Measurements from ENCODE around the gene ADAMTSL2. TPM values are rescaled to one million over a fixed set of nuclear protein-coding genes. Genes with fewer than 3 reads are reported as not detected.
A peak's percentile ranks its signal among the peaks of the same experiment; 100 is the strongest.

ADAMTSL2 gene
- total and polyA plus RNA-seq, 2 of the 13 experiments (the other 11 are each of a cell fraction or from before 2014, with no cell fraction given), result 1.9 to 3.8 TPM

DNA sequence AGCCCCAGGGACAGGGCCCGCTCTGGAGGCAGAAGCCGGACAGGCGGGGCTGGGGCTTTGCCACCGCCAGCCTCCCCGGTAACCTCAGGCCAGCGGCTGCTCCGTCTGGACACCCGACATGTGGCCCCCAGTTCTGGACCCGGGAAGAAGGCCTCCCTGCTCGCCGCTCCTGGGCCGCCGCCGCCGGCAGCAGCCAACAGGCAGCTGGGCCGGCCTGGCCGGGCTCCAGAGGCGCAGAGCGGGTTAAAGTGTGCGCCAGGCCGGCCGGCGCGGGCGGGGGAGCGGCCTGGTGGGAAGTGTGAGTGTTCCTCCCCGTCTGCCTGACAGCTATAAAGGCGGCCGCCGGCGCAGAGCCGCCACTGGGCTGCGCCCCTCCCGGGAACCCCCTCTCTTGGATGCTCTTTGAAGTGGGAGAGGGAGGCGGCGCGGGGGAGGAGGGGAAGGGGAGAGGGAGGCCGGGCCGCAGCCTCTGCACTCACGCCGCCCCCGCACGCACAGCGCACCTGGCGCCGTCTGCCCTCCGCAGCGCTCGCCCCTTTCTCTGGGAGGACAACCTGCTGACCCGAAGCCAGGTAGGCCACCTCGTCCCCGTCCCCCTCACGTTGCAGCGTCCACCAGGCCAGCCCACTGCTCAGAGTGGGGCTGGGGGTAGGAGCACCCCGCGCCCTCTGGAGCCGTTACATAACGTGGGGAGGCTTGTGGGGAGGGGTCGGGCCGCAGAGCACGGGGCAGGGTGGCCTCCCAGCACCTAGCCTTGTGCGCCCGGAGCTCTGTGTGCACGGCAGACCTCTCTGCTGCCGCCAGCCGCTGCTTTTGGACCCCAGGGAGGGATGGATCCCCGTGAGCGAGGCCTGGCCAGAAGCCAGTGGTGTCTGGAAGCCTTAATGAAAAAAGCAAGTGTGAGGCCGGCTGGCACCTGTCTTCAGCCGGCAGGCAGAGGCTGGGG is at the start of gene ADAMTSL2 (continued):
- TF ChIP-seq DNMT3B (CRISPR knock-in tag; conservative IDR thresholded peaks at IDR 0.05) (no peak), SMAD9 (CRISPR knock-in tag; IDR thresholded peaks at IDR 0.05) (no peak), ZNF343 (CRISPR knock-in tag; IDR thresholded peaks at IDR 0.05) (no peak), SMAD3 (CRISPR knock-in tag; IDR thresholded peaks at IDR 0.05) (no peak), ZNF660 (CRISPR knock-in tag; IDR thresholded peaks at IDR 0.05; ENCODE audit: borderline replicate concordance, low read depth) (no peak), HNF4G (IDR thresholded peaks at IDR 0.05; ENCODE audit: borderline replicate concordance, low read depth, low read length) (no peak), HNF4G (CRISPR knock-in tag; IDR thresholded peaks at IDR 0.05; ENCODE audit: borderline replicate concordance, low read depth) (no peak), MAF1 (CRISPR knock-in tag; IDR thresholded peaks at IDR 0.05; ENCODE audit: borderline replicate concordance) (no peak), CHD4 (IDR thresholded peaks at IDR 0.05; ENCODE audit: borderline replicate concordance, low read length) (no peak), POLR2AphosphoS5 (IDR thresholded peaks at IDR 0.05; ENCODE audit: low read depth, low read length) (no peak), GABPB1 (CRISPR knock-in tag; IDR thresholded peaks at IDR 0.05) (0 out of 2 replicates have a peak, but pooled peaks have one; percentile 1), ZNF773 (CRISPR knock-in tag; IDR thresholded peaks at IDR 0.05; ENCODE audit: borderline replicate concordance) (no peak), ZKSCAN5 (CRISPR knock-in tag; IDR thresholded peaks at IDR 0.05) (no peak)
- TF ChIP-seq, protein P1, sequence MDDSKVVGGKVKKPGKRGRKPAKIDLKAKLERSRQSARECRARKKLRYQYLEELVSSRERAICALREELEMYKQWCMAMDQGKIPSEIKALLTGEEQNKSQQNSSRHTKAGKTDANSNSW (CRISPR knock-in tag; IDR thresholded peaks at IDR 0.05; ENCODE audit: borderline replicate concordance), result no peak
- TF ChIP-seq, protein P2, sequence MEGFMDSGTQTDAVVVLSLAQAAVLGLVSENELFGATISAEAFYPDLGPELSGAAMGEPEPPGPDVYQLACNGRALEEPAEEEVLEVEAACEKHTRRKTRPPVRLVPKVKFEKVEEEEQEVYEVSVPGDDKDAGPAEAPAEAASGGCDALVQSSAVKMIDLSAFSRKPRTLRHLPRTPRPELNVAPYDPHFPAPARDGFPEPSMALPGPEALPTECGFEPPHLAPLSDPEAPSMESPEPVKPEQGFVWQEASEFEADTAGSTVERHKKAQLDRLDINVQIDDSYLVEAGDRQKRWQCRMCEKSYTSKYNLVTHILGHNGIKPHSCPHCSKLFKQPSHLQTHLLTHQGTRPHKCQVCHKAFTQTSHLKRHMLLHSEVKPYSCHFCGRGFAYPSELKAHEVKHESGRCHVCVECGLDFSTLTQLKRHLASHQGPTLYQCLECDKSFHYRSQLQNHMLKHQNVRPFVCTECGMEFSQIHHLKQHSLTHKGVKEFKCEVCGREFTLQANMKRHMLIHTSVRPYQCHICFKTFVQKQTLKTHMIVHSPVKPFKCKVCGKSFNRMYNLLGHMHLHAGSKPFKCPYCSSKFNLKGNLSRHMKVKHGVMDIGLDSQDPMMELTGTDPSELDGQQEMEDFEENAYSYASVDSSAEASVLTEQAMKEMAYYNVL (CRISPR knock-in tag; IDR thresholded peaks at IDR 0.05; ENCODE audit: borderline replicate concordance), result no peak
